ENCODE data around the gene SYNM.

Gene SYNM

GRCh38 chr15:99149366-99149765 lies 44.5 kb downstream of the SYNM start:
- H3K4me3 ChIP-seq (ENCODE audit: control insufficient read depth, low read depth, low read length) = no peak overlapping the region
- no peak for TF ChIP-seq CTCF (IDR thresholded peaks at IDR 0.05; ENCODE audit: control insufficient read depth, insufficient read depth, low read depth, low read length, missing control alignments)
- no peak for DNase-seq (ENCODE audit: low read depth)

- H3K4me3 ChIP-seq (ENCODE audit: control insufficient read depth, low read depth, low read length) = no peak overlapping the region
- no peak for TF ChIP-seq CTCF (IDR thresholded peaks at IDR 0.05; ENCODE audit: control insufficient read depth, insufficient read depth, low read depth, low read length, missing control alignments)
- DNase-seq (ENCODE audit: low read depth) = no peak
These were observed 46.3 kb downstream of the SYNM start for GRCh38 chr15:99151156-99151555.

GRCh38 chr15:99153026-99153535 lies 48.2 kb downstream of the SYNM start:
- no peak for TF ChIP-seq CTCF (IDR thresholded peaks at IDR 0.05; ENCODE audit: control insufficient read depth, insufficient read depth, low read depth, low read length, missing control alignments)
- H3K4me3 ChIP-seq (ENCODE audit: control insufficient read depth, low read depth, low read length) = no peak overlapping the region
- no peak for DNase-seq (ENCODE audit: low read depth)

- no peak overlapping the region for H3K4me3 ChIP-seq (ENCODE audit: control insufficient read depth, low read depth, low read length)
- no peak for TF ChIP-seq CTCF (IDR thresholded peaks at IDR 0.05; ENCODE audit: control insufficient read depth, insufficient read depth, low read depth, low read length, missing control alignments)
- DNase-seq (ENCODE audit: low read depth) = no peak
These were observed 49.4 kb downstream of the SYNM start for GRCh38 chr15:99154271-99154670.

GRCh38 chr15:99155961-99156443 lies 51.1 kb downstream of the SYNM start:
- no peak for TF ChIP-seq CTCF (IDR thresholded peaks at IDR 0.05; ENCODE audit: control insufficient read depth, insufficient read depth, low read depth, low read length, missing control alignments)
- DNase-seq (ENCODE audit: low read depth) = no peak
- H3K4me3 ChIP-seq (ENCODE audit: control insufficient read depth, low read depth, low read length) = no peak overlapping the region

GRCh38 chr15:99157456-99157855 lies 52.6 kb downstream of the SYNM start:
- H3K4me3 ChIP-seq (ENCODE audit: control insufficient read depth, low read depth, low read length) = no peak overlapping the region
- no peak for DNase-seq (ENCODE audit: low read depth)
- no peak for TF ChIP-seq CTCF (IDR thresholded peaks at IDR 0.05; ENCODE audit: control insufficient read depth, insufficient read depth, low read depth, low read length, missing control alignments)
